ENCODE data around the gene RABGEF1. TPM values are rescaled to one million over a fixed set of nuclear protein-coding genes. Genes with fewer than 3 reads are reported as not detected.
A peak's percentile ranks its signal among the peaks of the same experiment; 100 is the strongest.
"Not testable (repeated sequence)": the region's sequence is repeated elsewhere in the genome, so short reads cannot be mapped to it uniquely, and the experiment has no call there.

The RABGEF1 gene
- total RNA-seq, 4 donors from 2014 or later = 29.8 to 72.1 (median 49.5) TPM

GRCh38 chr7:66778201-66778600 is 37.7 kb downstream of the RABGEF1 start:
- DNase-seq (ENCODE audit: low spot score) (no peak), ATAC-seq (ENCODE audit: low FRiP score) (no peak)
- no peak for TF ChIP-seq CTCF (IDR thresholded peaks at IDR 0.05)

- no peak for DNase-seq (ENCODE audit: low spot score)
- ATAC-seq (ENCODE audit: low FRiP score) = no peak
- TF ChIP-seq CTCF (IDR thresholded peaks at IDR 0.05) = no peak
Observed at GRCh38 chr7:66779669-66780409, 39.3 kb downstream of the RABGEF1 start.

GRCh38 chr7:66781408-66782090 is 41.0 kb downstream of the RABGEF1 start:
- no peak for TF ChIP-seq CTCF (IDR thresholded peaks at IDR 0.05)
- ATAC-seq (ENCODE audit: low FRiP score) = no peak
- no peak for DNase-seq (ENCODE audit: low spot score)

- not testable (repeated sequence) for DNase-seq (ENCODE audit: low spot score)
- peak; percentile 24 for ATAC-seq (ENCODE audit: low FRiP score)
Observed at GRCh38 chr7:66782875-66783274, 42.3 kb downstream of the RABGEF1 start.

GRCh38 chr7:66783887-66784595 is 43.5 kb downstream of the RABGEF1 start:
- not testable (repeated sequence) for DNase-seq (ENCODE audit: low spot score); ATAC-seq (ENCODE audit: low FRiP score)

- DNase-seq (ENCODE audit: low spot score) (no peak), ATAC-seq (ENCODE audit: low FRiP score) (no peak)
- TF ChIP-seq CTCF (IDR thresholded peaks at IDR 0.05) = no peak
Observed at GRCh38 chr7:66790196-66790595, 49.7 kb downstream of the RABGEF1 start.

- no peak for TF ChIP-seq CTCF (IDR thresholded peaks at IDR 0.05)
- DNase-seq (ENCODE audit: low spot score) = no peak
- ATAC-seq (ENCODE audit: low FRiP score) = no peak
Observed at GRCh38 chr7:66790725-66791124, 50.2 kb downstream of the RABGEF1 start.
